ENCODE measurements around the gene SPEM3.
"Not testable (repeated sequence)": the region's sequence is repeated elsewhere in the genome, so short reads cannot be mapped to it uniquely, and the experiment has no call there.

Gene SPEM3

GRCh38 chr17:7443499-7444485 lies 15.1 kb downstream of the SPEM3 start:
- no peak for DNase-seq

DNA sequence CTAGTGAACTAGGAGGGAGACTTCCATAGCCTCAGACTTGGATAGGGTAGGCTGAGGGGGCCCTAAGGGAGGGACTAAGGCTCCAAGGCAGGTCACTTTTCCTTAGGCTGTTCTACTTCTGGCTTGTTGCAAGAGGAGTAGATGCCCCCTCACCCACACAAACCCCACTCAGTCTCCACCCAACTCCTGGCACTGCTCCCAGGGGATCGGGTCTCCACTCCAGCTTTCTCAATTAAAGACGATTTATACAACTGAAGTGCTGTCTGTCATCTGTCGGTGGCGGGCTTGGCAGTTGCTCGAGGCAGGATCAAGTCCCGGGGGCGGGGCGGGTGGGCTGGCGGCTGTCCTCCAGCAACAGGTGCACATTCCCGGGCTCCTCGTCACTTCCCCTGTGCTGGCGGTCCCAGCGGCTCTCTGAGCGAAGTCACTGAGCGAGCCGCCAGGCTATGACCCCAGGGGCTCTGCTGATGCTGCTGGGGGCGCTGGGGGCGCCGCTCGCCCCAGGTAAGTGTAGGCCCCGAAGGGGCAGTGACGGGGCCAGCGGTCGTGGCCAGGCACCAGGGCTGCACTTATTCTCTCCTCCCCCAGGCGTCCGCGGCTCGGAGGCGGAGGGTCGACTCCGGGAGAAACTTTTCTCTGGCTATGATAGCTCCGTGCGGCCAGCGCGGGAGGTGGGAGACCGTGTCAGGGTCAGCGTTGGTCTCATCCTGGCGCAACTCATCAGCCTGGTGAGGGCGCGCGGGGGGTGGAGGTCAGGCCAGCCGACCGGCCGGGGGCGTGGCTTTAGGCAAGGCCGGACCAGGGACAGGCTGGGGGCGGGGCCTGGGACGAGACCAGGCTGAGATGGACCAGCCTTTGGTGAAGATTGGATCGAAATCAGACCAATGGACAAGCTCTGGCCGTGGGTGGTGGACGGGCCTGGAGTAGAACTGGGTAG lies 16.3 kb downstream of the SPEM3 start, which contains the start of gene CHRNB1:
Gene CHRNB1 (plus strand): TSS at position 380 of the 937 bp plus-strand sequence. CDS start 67 bp downstream, at position 447.
- DNase-seq = no peak

DNA sequence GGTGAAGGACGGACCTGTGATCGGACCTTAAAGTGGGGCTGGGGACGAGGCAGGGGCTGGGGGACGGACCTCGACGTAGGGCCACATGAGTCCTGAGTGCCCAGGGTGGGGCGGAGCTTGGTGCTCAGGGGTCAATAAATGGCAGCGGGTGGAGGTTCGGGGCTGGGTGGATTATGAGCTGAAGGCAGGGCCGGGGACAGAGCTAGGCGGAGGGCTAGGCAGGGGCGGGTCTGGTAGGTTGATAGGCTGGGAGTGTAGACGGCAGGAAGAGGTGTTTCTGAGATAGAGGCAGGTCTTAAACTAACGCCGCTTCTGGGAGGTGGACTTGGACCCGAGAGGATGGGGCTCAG lies 16.9 kb downstream of the SPEM3 start:
- DNase-seq = peak; percentile 17

DNA sequence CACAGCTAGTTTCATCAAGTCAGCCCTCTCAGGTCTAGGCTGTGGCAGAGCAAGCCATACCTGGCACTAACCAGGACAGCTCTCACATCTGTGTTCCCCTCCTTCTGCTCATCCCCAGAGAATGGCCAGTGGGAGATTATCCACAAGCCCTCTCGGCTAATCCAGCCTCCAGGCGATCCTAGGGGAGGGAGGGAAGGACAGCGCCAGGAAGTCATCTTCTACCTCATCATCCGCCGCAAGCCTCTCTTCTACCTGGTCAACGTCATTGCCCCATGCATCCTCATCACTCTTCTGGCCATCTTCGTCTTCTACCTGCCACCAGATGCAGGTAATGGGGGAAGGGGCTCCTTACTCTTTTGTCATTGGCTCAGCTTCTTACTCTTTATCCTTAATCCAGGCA lies 19.8 kb downstream of the SPEM3 start:
- DNase-seq = no peak

DNA sequence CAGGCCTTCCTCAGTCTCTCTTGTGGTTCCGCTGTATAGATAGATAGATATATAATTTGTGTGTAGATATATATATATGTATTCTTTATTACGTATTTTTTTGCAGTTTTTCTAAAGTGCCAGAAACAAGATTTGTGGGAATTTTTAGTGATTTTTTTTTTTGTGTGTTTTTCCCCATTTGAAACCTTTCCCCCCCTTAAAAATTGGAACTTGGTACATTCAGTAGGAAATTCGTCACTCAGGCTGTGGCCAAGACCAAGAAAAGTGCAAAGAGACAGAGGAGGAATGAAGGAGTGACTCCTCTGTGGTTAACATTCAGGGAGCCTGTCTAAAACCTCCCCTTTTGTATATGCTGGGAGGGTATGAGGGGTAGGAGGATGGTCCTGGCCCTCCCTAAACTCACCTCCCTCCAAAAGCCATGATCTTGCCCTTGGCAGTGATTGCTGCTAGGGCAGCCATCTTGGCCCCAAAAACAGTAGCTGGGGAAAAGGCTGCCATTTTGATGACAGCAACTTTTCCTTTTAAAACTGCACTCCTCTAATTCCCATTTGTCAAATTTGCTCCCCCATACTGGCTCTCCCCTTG lies 31.4 kb downstream of the SPEM3 start:
- DNase-seq = no peak

- no peak for DNase-seq
These were observed 32.4 kb downstream of the SPEM3 start for GRCh38 chr17:7460850-7461660.

- DNase-seq = no peak
These were observed 34.1 kb downstream of the SPEM3 start for GRCh38 chr17:7462474-7463371.

DNA sequence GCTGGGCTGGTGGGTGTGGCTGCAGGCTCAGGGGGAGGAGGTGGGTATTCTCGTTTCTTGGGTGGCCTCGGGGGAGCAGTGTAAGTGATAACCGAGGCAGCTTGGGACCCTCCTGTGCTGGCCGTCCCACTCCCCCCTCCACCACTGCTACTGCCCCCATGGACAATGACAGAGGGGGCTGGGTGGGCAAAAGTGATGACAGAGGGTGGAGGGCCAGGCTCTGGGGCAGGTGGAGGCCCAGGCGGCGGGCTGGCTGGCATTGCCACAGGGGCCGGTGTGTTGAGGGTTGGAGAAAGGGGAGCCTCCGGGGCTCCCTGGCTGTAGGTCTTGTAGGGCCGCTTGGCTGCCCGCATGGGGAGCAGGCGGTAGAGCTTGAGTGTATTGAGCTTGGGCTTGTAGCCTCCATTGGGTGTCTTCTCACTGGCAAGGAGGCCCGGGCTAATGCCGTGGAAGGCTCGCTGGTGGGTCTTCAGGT lies 34.8 kb downstream of the SPEM3 start:
- no peak for DNase-seq

- DNase-seq = no peak
These were observed 35.4 kb downstream of the SPEM3 start for GRCh38 chr17:7464081-7464480.

GRCh38 chr17:7465597-7466275 lies 37.1 kb downstream of the SPEM3 start:
- DNase-seq = no peak

DNA sequence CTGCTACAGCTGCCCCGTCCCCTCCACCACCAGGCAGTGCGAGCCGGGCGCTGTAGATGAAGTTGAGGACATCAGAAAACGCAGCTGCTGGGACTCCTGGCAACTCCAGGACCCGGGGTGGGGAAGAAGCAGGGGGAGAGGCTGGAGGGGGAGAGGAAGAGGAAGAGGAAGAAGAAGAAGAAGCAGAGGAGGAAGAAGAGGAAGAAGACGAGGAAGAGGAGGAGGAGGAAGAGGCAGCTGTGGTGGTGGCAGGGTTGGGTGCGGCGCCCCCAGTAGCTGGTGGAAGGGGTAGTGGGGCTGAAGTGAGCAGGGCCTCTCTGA lies 37.6 kb downstream of the SPEM3 start:
- no peak for DNase-seq

DNA sequence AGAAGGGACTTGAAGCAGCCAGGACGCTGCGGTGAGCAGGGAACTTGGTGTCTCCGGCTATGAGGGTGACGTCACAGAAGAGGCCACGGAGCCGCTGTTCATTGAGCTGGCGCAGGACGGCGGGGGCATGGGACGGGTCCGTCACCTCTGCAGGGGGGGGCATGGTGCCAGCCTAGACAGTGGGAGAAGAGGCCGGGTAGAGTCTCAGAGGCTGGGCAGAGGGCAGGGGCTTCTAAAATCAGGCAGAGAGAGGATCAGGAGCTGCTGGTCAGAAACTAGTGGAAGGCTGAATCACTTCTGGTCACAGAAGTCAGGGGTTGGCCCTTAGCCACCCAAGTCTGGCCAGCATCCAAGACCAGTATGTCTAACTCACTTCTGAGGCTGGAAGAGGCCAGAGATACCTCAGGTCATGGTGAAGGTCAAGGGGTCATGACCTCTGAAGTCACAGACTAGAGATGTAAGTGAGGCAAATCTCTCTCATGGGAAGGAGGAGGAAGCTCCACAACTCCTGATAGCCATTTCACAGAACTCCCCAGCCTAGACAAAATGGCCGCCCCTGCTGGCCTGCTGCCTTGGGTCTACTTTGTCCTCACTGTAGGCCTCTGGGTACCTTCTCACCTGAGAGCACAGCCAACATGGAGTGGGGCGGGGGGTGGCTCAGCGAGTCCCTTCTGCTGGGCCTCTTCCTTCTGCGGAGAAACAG lies 38.1 kb downstream of the SPEM3 start:
- no peak for DNase-seq

DNA sequence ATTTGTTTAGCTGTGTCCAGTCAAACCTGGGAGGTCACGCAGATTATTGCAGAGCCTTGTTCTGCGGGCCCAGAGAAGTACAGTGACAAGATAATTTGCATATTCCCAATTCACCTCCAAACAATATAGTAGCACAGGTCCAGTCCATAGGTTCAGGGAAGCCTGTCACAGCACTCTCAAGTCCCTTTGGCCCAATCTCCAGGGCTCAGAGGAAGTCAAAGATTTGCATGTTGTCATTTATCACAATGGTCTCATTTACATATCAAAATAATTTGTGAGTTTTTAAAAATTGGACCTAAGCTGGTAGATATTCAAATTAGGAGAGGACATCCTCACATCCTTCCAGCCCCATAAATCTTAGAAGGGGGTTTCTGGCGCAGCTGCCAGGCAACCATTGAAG lies 38.8 kb downstream of the SPEM3 start:
- DNase-seq = no peak

- no peak for DNase-seq
These were observed 39.6 kb downstream of the SPEM3 start for GRCh38 chr17:7468290-7468689.

DNA sequence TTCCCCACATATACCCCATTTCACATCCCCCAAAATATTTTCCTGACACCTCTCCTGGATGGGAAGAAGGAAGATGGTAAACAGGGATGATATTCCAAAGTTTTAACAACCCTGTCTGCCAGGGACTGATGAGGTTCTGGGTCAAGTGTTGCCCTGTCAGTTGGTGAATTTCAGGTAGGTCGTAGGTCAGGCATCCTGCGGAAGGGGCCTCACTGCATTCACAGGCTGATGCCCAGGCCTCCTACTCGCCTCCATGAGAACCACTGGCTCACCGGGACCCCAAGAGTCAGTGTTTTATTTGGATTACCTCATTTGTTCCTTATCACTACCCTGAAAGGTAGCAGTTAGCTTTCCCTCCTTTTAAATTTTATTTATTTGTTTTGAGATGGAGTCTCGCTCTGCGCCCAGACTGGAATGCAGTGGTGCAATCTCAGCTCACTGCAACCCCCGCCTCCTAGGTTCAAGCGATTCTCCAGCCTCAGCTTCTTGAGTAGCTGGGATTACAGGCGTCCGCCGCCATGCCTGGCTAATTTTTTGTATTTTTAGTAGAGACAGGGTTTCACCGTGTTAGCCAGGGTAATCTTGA lies 40.2 kb downstream of the SPEM3 start:
- no peak for DNase-seq

GRCh38 chr17:7469843-7470242 lies 41.2 kb downstream of the SPEM3 start:
- DNase-seq = not testable (repeated sequence)

GRCh38 chr17:7470457-7470973 lies 41.9 kb downstream of the SPEM3 start:
- not testable (repeated sequence) for DNase-seq

DNA sequence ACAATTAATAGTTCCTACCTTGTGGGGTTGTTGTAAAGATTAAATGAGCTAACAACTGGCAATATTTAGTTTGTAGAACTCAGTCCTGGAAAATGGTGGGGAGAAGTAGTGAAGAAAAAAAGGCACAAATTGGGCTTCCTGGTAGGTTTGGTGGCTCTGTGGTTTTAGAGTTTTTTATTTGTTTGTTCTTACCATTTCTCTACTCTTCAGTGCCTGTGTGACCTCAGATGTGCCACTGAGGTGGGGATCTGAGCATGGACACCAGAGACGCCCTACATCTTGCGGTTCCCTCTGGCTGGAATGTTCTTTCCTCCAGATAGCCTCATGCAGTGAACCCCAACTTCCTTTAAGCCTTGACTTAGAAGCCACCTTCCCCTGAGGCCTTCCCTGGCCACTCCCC lies 43.1 kb downstream of the SPEM3 start:
- DNase-seq = no peak

DNA sequence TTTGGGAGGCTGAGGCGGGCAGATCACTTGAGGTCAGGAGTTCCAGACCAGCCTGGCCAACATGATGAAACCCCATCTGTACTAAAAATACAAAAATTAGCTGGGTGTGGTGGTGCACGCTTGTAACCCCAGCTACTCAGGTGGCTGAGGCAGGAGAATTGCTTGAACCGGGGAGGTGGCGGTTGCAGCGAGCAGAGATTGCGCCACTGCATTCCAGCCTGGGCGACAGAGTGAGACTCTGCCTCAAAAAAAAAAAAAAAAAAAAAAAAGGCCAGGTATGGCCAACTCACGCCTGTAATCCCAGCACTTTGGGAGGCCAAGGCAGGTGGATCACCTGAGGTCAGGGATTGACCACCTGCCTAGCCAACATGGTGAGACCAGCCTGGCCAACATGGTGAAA lies 46.1 kb downstream of the SPEM3 start:
- not testable (repeated sequence) for DNase-seq
